Body of pancreas (tissue), 4 donors: ENCODE measurements around the gene CHRND.

Experiments
- POLR2A ChIP-seq, 3 donors: fragments of 450-650 bp; IDR thresholded peaks; one replicate each; pipeline ENCODE4 v1.6.1; 2016; ENCODE audit warnings: antibody characterized with exemption in 3 of 3, mild to moderate bottlenecking in 2 of 3
- TF ChIP-seq, protein P1 (sequence below), 7 experiments: fragments of 450-650 bp in 4 of 7; fragments of 200-600 bp in 3 of 7; sonication (generic) in 3 of 7; IDR thresholded peaks; one replicate each; pipeline ENCODE4 v1.5.1; 2016 to 2019; ENCODE audit warnings: antibody characterized with exemption in 7 of 7

DNA sequence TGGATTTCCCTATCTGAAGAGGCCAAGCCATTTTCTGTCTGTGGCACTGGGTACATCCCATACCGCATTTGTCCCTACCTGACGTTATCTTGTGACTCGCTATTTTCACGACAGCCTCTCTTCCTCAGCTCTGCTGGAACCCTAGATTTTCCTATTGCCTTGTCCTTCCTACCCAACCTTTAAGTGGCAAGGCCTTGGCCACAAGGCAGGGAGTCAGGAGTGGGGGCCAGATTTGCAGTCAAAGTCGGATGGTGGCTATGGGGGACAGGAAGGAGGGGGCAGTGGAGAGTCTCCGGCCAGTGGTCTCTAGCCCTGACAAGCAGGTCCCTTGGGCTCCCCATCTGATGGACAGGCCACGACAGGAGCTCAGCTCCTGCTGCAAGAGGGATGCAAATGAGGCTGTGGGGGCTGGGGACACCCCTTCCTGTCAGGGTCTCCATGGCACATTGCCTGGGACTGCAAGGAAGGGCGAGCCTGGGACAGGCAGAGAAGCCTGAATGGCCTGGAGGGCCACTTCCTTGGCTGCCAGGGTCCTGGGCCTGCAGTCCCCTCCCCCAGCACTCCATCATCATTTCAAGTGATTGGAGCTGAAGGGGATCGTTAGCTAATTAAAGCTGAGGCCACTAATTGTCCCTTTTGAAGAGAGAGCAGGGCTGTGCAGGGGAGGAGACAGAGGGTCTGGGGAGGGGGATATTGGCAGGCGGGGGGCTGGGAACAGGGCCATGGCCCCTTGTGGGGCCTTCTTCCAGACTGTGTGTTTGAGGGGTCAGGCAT is 32.1 kb upstream of the CHRND start:
- TF ChIP-seq, protein P1, sequence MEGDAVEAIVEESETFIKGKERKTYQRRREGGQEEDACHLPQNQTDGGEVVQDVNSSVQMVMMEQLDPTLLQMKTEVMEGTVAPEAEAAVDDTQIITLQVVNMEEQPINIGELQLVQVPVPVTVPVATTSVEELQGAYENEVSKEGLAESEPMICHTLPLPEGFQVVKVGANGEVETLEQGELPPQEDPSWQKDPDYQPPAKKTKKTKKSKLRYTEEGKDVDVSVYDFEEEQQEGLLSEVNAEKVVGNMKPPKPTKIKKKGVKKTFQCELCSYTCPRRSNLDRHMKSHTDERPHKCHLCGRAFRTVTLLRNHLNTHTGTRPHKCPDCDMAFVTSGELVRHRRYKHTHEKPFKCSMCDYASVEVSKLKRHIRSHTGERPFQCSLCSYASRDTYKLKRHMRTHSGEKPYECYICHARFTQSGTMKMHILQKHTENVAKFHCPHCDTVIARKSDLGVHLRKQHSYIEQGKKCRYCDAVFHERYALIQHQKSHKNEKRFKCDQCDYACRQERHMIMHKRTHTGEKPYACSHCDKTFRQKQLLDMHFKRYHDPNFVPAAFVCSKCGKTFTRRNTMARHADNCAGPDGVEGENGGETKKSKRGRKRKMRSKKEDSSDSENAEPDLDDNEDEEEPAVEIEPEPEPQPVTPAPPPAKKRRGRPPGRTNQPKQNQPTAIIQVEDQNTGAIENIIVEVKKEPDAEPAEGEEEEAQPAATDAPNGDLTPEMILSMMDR (IDR thresholded peaks at IDR 0.05): no peak
- no peak for TF ChIP-seq POLR2A (IDR thresholded peaks at IDR 0.05)
